DMS153 (cell line): ENCODE results near the gene CITED2.

Experiments used
- DNase-seq: peaks from one replicate; lab custom pipeline; 2025; lab: John Stamatoyannopoulos, UW

The CITED2 gene

DNA sequence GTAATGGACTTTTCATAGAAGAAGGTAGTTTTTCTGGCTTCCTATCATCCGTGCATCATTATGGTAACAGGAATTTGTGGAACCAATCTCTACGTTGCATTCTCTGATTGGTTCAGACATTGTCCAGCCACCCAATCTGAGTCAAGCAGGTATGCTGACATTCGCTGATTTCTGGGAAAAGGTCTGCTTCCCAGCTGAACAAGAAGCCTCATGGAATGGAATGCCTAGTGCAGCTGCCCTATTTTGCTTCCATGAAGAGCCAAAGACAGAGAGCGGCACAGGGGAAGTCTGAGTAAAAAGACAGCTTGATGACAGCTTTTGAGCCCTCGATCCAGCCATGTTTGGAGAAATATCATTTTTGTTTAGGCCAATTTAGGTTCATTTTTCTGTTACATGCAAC lies 44.1 kb downstream of the CITED2 start:
- DNase-seq: no peak

DNA sequence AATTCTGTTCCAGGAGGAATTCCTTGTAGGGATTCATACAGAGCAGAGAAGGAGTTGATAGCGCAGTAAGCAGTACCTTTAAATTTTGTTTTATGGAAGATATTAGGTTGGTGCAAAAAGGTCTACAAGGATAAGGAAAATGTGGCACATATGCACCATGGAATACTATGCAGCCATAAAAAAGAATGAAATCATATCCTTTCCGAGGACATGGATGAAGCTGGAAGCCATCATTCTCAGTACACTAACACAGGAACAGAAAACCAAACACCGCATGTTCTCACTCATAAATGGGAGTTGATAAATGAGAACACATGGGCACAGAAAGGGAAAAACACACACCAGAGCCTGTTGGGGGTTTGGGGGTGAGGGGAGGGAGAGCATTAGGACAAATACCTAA lies 45.2 kb downstream of the CITED2 start:
- DNase-seq: no peak

DNA sequence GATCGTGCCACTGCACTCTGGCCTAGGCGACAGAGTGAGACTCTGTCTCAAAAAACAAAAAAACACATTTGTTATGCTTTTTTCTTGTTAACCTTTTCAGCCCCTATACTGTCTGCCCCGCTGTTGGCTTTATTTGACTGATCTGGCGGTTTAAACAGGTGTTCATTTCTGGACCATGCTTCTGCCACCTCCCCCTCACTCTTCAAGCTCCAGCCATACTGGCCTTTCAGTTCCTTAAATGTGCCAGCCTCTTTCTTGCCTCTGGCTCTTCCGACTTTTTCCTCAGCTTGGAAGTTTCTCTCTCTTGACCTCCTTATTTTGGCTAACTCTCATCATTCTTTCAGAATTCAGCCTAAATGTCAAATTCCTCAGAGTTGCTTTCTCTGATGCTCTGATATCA lies 47.4 kb downstream of the CITED2 start:
- DNase-seq: no peak

DNA sequence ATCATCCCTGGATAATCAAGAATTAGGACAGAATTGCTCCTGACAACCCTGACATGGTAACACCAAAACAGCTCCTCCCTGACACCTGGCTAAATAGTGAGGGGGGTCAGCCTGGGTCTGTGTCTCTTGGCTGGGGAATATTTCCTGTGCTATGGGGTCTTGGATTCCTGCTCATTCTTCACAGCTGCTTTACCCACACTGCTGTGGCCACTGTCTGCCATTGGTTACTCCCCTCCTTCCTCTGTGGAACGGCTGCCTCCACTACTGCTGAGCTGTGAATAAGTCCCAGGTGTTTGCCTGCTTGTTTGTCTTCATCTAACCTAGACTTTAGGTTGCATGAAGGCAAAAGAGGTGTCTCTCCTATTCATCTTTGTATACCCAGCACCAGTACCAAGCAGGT lies 48.8 kb downstream of the CITED2 start:
- DNase-seq: no peak

DNA sequence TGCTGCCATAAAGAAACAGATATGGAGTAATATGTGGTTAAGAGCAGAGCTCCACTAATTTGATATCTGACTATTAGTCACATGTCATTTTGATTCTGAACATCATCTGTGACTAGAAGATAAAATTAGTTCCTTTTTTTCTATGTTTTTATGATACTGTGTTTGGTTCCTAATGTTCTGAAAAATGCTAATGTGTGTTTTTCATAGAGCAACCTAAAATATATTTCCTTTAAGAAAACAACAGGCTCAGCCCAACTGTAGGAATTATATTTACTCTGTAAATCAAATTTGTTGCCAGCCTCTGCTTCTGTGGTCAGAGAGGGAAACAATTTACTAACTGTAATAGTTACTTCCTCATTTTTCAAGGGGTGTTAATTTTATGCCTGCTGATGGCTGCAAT lies 49.3 kb downstream of the CITED2 start:
- DNase-seq: no peak

DNA sequence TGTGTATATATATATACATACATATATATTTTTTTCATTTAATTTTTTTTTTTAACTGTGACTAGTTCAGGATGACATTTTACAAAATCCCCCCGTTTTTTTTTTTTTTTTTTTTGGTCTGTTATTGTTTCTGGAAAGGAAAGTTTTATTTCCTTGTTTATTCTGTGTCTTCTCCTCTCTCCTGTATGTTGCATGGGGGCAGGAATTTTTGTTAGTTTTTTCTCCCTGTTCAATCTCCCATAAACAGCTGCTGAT lies 50.2 kb downstream of the CITED2 start:
- DNase-seq: no peak

DNA sequence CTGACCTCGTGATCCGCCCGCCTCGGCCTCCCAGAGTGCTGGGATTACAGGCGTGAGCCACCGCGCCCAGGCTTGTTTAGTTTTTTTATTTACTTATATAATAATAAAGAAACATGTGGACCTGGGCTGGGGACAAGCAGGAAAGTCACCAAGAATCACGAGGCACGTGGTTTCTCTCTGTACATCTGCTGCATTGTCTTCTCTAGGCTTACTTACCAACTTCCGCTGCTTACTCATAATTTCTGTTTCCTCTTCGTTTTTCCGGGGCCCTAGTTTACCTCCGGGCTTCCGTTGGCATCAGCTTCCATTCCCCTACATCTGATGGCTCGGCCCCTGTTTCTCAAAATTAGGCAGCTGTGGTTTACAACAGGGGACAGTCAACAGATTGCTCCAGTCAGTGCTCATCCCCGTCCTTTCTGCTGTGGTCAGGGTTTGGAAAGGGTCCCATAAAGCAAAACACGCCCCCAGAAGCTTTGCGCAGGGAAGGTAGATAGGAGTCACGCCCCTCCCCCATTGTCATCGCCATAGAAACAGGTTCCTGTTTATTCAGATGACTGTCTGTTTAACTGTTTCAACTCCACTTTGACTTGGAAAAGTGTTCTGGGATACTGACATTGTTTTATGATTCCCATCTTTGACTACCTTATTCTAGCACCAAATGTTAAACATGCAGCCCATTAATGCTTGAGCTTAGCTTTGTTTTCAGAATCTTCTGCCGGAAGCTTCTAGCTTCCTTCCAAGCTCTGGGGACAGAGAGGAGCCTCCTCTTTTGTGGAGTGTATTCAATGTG lies 50.7 kb downstream of the CITED2 start:
- DNase-seq: no peak
